Measurements from ENCODE around the gene TRPM7. TPM values are rescaled to one million over a fixed set of nuclear protein-coding genes. Genes with fewer than 3 reads are reported as not detected.
"Not testable (repeated sequence)": the region's sequence is repeated elsewhere in the genome, so short reads cannot be mapped to it uniquely, and the experiment has no call there.

The TRPM7 gene
- total and polyA plus RNA-seq, 2 of the 13 experiments (the other 11 are each of a cell fraction or from before 2014, with no cell fraction given): 11.0 to 36.0 TPM

- H3K79me2 ChIP-seq (ENCODE audit: insufficient read depth, low read length); H2AFZ ChIP-seq (ENCODE audit: low read length); H3K4me2 ChIP-seq (ENCODE audit: low read depth, low read length); H3K9me3 ChIP-seq (ENCODE audit: low read length); intact Hi-C loops (cut with micrococcal nuclease; ENCODE audit: unreplicated experiment); FAIRE-seq; H3K4me3 ChIP-seq (replicated peaks in 1 of 3; ENCODE audit: insufficient read depth in 1 of 3, low read depth in 2 of 3, low read length in 3 of 3); CTCF ChIA-PET (ENCODE audit: low intra/inter-chr PET ratio, low total read pairs); H3K4me1 ChIP-seq (ENCODE audit: insufficient read depth, low read length); BruUV-seq (replicated peaks); H3K9ac ChIP-seq (ENCODE audit: insufficient read depth, low read depth, low read length); H4K20me1 ChIP-seq (ENCODE audit: insufficient read depth, low read length); in situ Hi-C loops (cut with HindIII; ENCODE audit: extremely low pct_ligation_motif_present, low pct_unique_long_range_greater_than_20kb); H3K27ac ChIP-seq (ENCODE audit: extremely low read length, insufficient read depth, low read length); POLR2A ChIA-PET; H3K27me3 ChIP-seq (ENCODE audit: control insufficient read depth in 1 of 2, insufficient read depth in 2 of 2, low read length in 2 of 2): not testable (repeated sequence)
- peak; percentile 5 for DNase-seq (ENCODE audit: low spot score)
- WGBS (ENCODE audit: low lambda C conversion rate): 81% methylated on average over 8 of the region's 8 CpGs
- peak; percentile 75 for ATAC-seq
- H3K36me3 ChIP-seq (replicated peaks in 1 of 2; ENCODE audit: control insufficient read depth in 1 of 2, insufficient read depth in 2 of 2, low read length in 2 of 2): peaks cover 6 to 20% of the 10 kb centered on the region in 2 experiments
- peak; percentile 90 for TF ChIP-seq ZNF232 (CRISPR knock-in tag; IDR thresholded peaks at IDR 0.05; ENCODE audit: borderline replicate concordance)
- TF ChIP-seq STAG1 (CRISPR knock-in tag; IDR thresholded peaks at IDR 0.05): peak; percentile 34
Measured at GRCh38 chr15:50622361-50622943, 64.1 kb downstream of the TRPM7 start.

- H3K27me3 ChIP-seq (ENCODE audit: control insufficient read depth in 1 of 2, insufficient read depth in 2 of 2, low read length in 2 of 2); ATAC-seq; H3K4me2 ChIP-seq (ENCODE audit: low read depth, low read length); H4K20me1 ChIP-seq (ENCODE audit: insufficient read depth, low read length); H3K4me3 ChIP-seq (replicated peaks in 1 of 3; ENCODE audit: insufficient read depth in 1 of 3, low read depth in 2 of 3, low read length in 3 of 3); H3K27ac ChIP-seq (ENCODE audit: extremely low read length, insufficient read depth, low read length); H2AFZ ChIP-seq (ENCODE audit: low read length); CTCF ChIA-PET (ENCODE audit: low intra/inter-chr PET ratio, low total read pairs); POLR2A ChIA-PET; H3K79me2 ChIP-seq (ENCODE audit: insufficient read depth, low read length); H3K4me1 ChIP-seq (ENCODE audit: insufficient read depth, low read length); BruUV-seq (replicated peaks); in situ Hi-C loops (cut with HindIII; ENCODE audit: extremely low pct_ligation_motif_present, low pct_unique_long_range_greater_than_20kb); H3K9ac ChIP-seq (ENCODE audit: insufficient read depth, low read depth, low read length); DNase-seq (ENCODE audit: low spot score); H3K9me3 ChIP-seq (ENCODE audit: low read length); intact Hi-C loops (cut with micrococcal nuclease; ENCODE audit: unreplicated experiment); FAIRE-seq: not testable (repeated sequence)
- peaks cover 1 to 20% of the 10 kb centered on the region in 2 experiments; a peak in 3 of 5 replicates for H3K36me3 ChIP-seq (replicated peaks in 1 of 2; ENCODE audit: control insufficient read depth in 1 of 2, insufficient read depth in 2 of 2, low read length in 2 of 2)
- WGBS (ENCODE audit: low lambda C conversion rate): 89% methylated on average over 6 of the region's 6 CpGs
Measured at GRCh38 chr15:50616960-50617359, 69.6 kb downstream of the TRPM7 start.

GRCh38 chr15:50616554-50616953 is 70.0 kb downstream of the TRPM7 start:
- DNase-seq (ENCODE audit: low spot score); H4K20me1 ChIP-seq (ENCODE audit: insufficient read depth, low read length); FAIRE-seq; intact Hi-C loops (cut with micrococcal nuclease; ENCODE audit: unreplicated experiment); H3K4me2 ChIP-seq (ENCODE audit: low read depth, low read length); H3K27me3 ChIP-seq (ENCODE audit: control insufficient read depth in 1 of 2, insufficient read depth in 2 of 2, low read length in 2 of 2); CTCF ChIA-PET (ENCODE audit: low intra/inter-chr PET ratio, low total read pairs); in situ Hi-C loops (cut with HindIII; ENCODE audit: extremely low pct_ligation_motif_present, low pct_unique_long_range_greater_than_20kb); POLR2A ChIA-PET; ATAC-seq; H3K79me2 ChIP-seq (ENCODE audit: insufficient read depth, low read length); H3K9ac ChIP-seq (ENCODE audit: insufficient read depth, low read depth, low read length); H3K4me1 ChIP-seq (ENCODE audit: insufficient read depth, low read length); H2AFZ ChIP-seq (ENCODE audit: low read length); BruUV-seq (replicated peaks); H3K27ac ChIP-seq (ENCODE audit: extremely low read length, insufficient read depth, low read length); H3K4me3 ChIP-seq (replicated peaks in 1 of 3; ENCODE audit: insufficient read depth in 1 of 3, low read depth in 2 of 3, low read length in 3 of 3); H3K9me3 ChIP-seq (ENCODE audit: low read length): not testable (repeated sequence)
- WGBS (ENCODE audit: low lambda C conversion rate): 94% methylated on average over 2 of the region's 2 CpGs
- H3K36me3 ChIP-seq (replicated peaks in 1 of 2; ENCODE audit: control insufficient read depth in 1 of 2, insufficient read depth in 2 of 2, low read length in 2 of 2): peaks cover 1 to 20% of the 10 kb centered on the region in 2 experiments; a peak in 3 of 5 replicates
